Adrenal gland (tissue), 5 donors: Measurements from ENCODE around the gene FOXP4.

ENCODE experiments used
- CTCF ChIP-seq, 6 experiments: fragments of 450-650 bp in 4 of 6; fragments of 200-600 bp in 2 of 6; sonication (generic) in 1 of 6; IDR thresholded peaks; 1 replicate in 5 of 6; 2 replicates in 1 of 6; pipeline versions ENCODE4 v1.5.1 to v1.8.0; 2016 to 2021; ENCODE audit warnings: antibody characterized with exemption in 6 of 6, mild to moderate bottlenecking in 2 of 6, moderate library complexity in 1 of 6
- POLR2A ChIP-seq, 2 donors: fragments of 450-650 bp; IDR thresholded peaks; one replicate each; pipeline ENCODE4 v1.6.1; 2017; ENCODE audit warnings: antibody characterized with exemption in 2 of 2, mild to moderate bottlenecking in 2 of 2, moderate library complexity in 1 of 2
- donor health status: DM: no; HTN: no; CAD: no.

GRCh38 chr6:41561416-41561815, 15.2 kb downstream of the FOXP4 start:
- TF ChIP-seq POLR2A (IDR thresholded peaks at IDR 0.05) (no peak), CTCF (IDR thresholded peaks at IDR 0.05) (no peak)
